Measurements from ENCODE around the gene AFAP1L1.

DNA sequence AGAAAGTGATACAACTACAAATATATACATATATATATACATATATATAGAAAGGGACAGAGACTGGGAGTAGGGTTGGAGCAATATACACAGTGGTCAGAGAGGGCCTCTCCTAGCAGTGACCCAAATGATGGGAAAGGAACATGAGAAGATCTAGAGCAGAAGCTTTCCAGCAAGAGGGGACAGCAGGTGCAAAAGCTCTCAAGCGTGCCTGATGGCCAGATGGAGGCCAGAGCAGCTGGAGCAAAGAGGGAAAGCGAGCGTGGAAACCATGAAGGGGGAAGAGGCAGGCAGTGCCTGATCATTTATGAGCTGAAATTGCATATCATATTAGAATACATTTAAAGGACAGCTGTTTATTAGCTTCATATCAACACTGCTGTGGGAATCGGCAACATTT lies 66.1 kb downstream of the AFAP1L1 start:
- TF ChIP-seq, protein P1, sequence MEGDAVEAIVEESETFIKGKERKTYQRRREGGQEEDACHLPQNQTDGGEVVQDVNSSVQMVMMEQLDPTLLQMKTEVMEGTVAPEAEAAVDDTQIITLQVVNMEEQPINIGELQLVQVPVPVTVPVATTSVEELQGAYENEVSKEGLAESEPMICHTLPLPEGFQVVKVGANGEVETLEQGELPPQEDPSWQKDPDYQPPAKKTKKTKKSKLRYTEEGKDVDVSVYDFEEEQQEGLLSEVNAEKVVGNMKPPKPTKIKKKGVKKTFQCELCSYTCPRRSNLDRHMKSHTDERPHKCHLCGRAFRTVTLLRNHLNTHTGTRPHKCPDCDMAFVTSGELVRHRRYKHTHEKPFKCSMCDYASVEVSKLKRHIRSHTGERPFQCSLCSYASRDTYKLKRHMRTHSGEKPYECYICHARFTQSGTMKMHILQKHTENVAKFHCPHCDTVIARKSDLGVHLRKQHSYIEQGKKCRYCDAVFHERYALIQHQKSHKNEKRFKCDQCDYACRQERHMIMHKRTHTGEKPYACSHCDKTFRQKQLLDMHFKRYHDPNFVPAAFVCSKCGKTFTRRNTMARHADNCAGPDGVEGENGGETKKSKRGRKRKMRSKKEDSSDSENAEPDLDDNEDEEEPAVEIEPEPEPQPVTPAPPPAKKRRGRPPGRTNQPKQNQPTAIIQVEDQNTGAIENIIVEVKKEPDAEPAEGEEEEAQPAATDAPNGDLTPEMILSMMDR (IDR thresholded peaks at IDR 0.05; ENCODE audit: poor library complexity) = no peak
- TF ChIP-seq EZH2 (IDR thresholded peaks at IDR 0.05; ENCODE audit: borderline replicate concordance) = no peak
